ENCODE data around the gene TRIM29. TPM values are rescaled to one million over a fixed set of nuclear protein-coding genes. Genes with fewer than 3 reads are reported as not detected.

TRIM29 gene
- total RNA-seq, 1 donor from 2014 or later: not detected

GRCh38 chr11:120096369-120097191 is 41.3 kb downstream of the TRIM29 start:
- peaks cover 11% of the 10 kb centered on the region for H3K27me3 Mint-ChIP-seq (ENCODE audit: unreplicated experiment)
- H3K9me3 Mint-ChIP-seq (ENCODE audit: unreplicated experiment): no peaks in the 10 kb centered on the region
- H3K4me3 Mint-ChIP-seq (ENCODE audit: unreplicated experiment): no peak overlapping the region
- no peak for DNase-seq (ENCODE audit: low spot score)
- no peak overlapping the region for H3K27ac Mint-ChIP-seq (ENCODE audit: unreplicated experiment)
- no peaks in the 10 kb centered on the region for H3K36me3 Mint-ChIP-seq (ENCODE audit: low read depth, unreplicated experiment)
- TF ChIP-seq, protein P1, sequence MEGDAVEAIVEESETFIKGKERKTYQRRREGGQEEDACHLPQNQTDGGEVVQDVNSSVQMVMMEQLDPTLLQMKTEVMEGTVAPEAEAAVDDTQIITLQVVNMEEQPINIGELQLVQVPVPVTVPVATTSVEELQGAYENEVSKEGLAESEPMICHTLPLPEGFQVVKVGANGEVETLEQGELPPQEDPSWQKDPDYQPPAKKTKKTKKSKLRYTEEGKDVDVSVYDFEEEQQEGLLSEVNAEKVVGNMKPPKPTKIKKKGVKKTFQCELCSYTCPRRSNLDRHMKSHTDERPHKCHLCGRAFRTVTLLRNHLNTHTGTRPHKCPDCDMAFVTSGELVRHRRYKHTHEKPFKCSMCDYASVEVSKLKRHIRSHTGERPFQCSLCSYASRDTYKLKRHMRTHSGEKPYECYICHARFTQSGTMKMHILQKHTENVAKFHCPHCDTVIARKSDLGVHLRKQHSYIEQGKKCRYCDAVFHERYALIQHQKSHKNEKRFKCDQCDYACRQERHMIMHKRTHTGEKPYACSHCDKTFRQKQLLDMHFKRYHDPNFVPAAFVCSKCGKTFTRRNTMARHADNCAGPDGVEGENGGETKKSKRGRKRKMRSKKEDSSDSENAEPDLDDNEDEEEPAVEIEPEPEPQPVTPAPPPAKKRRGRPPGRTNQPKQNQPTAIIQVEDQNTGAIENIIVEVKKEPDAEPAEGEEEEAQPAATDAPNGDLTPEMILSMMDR (IDR thresholded peaks at IDR 0.05; ENCODE audit: unreplicated experiment): no peak
- no peaks in the 10 kb centered on the region for H3K4me1 Mint-ChIP-seq (ENCODE audit: unreplicated experiment)

DNA sequence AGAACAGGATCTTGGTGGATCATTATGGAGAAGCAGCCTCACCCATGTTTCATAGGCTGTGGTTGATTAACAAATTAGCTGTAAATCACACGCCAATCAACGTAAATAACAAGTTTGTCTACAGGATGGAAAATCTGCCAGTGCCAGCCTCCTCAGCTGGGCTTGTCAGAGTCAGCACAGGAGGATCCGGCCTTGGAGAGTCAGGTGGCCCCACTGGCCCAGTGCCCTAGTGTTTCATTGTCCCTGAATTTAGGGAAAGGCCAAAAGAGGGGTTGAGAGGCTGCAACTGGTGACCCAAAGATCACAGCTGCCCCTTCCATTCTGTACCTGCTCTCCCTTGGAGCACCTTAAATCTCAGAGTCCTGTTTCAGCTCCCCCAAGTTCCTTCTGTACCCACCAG is 42.4 kb downstream of the TRIM29 start:
- H3K4me3 Mint-ChIP-seq (ENCODE audit: unreplicated experiment): no peak overlapping the region
- no peaks in the 10 kb centered on the region for H3K36me3 Mint-ChIP-seq (ENCODE audit: low read depth, unreplicated experiment)
- no peaks in the 10 kb centered on the region for H3K4me1 Mint-ChIP-seq (ENCODE audit: unreplicated experiment)
- H3K27ac Mint-ChIP-seq (ENCODE audit: unreplicated experiment): no peak overlapping the region
- H3K27me3 Mint-ChIP-seq (ENCODE audit: unreplicated experiment): peaks cover 11% of the 10 kb centered on the region
- no peak for DNase-seq (ENCODE audit: low spot score)
- H3K9me3 Mint-ChIP-seq (ENCODE audit: unreplicated experiment): no peaks in the 10 kb centered on the region
- TF ChIP-seq, protein P1 (IDR thresholded peaks at IDR 0.05; ENCODE audit: unreplicated experiment): no peak

- Mint-ChIP-seq H3K4me3 (ENCODE audit: unreplicated experiment) (no peak overlapping the region), H3K27me3 (ENCODE audit: unreplicated experiment) (peaks cover 7% of the 10 kb centered on the region), H3K36me3 (ENCODE audit: low read depth, unreplicated experiment) (no peaks in the 10 kb centered on the region), H3K9me3 (ENCODE audit: unreplicated experiment) (no peaks in the 10 kb centered on the region), H3K27ac (ENCODE audit: unreplicated experiment) (no peak overlapping the region), H3K4me1 (ENCODE audit: unreplicated experiment) (no peaks in the 10 kb centered on the region)
- TF ChIP-seq, protein P1 (IDR thresholded peaks at IDR 0.05; ENCODE audit: unreplicated experiment): no peak
- DNase-seq (ENCODE audit: low spot score): no peak
Observed at GRCh38 chr11:120091701-120092100, 46.2 kb downstream of the TRIM29 start.

DNA sequence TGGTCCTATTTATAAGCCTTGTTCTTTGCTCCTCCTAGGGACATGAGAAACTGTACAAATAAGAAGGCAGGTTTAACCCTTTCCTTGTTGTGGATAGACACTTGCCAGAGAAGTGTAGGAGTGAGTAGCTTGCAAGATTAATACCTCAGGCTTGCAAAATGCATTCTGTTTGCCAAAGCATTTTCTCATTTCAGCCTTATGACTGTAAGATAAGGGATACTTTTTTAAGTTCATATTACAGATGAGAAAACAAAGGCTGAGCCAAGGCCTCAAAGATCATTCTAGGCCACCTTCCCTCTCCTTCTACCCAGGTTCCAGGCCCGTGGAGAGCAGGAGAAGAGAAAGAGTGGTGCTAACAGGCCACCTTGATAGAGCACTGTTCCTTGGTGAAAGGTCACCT is 46.8 kb downstream of the TRIM29 start:
- DNase-seq (ENCODE audit: low spot score): no peak
- no peaks in the 10 kb centered on the region for H3K9me3 Mint-ChIP-seq (ENCODE audit: unreplicated experiment)
- H3K27me3 Mint-ChIP-seq (ENCODE audit: unreplicated experiment): peaks cover 7% of the 10 kb centered on the region

DNA sequence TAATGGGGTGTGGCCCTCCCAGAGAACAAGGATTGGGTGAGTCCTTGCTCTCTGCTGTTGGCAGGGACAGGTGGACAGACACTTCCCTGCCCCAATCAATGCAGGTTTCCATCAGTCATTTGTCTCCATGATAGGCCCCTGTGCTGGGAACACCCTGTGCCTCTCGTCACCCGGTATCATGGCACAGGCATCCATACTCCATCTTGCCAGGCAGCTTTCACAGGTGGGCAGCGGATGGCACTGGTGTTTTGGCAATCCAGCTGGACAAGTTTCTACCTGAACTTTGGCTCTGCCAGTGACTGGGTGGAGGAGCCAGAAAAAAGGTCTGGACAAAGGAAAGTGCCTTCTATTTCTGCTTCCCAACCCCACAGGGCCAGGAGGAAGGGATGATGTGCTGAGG is 47.5 kb downstream of the TRIM29 start:
- peaks cover 11% of the 10 kb centered on the region for H3K27me3 Mint-ChIP-seq (ENCODE audit: unreplicated experiment)
- no peak overlapping the region for H3K4me3 Mint-ChIP-seq (ENCODE audit: unreplicated experiment)
- no peak overlapping the region for H3K27ac Mint-ChIP-seq (ENCODE audit: unreplicated experiment)
- TF ChIP-seq, protein P1 (IDR thresholded peaks at IDR 0.05; ENCODE audit: unreplicated experiment): no peak
- no peaks in the 10 kb centered on the region for H3K4me1 Mint-ChIP-seq (ENCODE audit: unreplicated experiment)
- H3K9me3 Mint-ChIP-seq (ENCODE audit: unreplicated experiment): peaks cover 5% of the 10 kb centered on the region
- peaks cover 6% of the 10 kb centered on the region for H3K36me3 Mint-ChIP-seq (ENCODE audit: low read depth, unreplicated experiment)
- no peak for DNase-seq (ENCODE audit: low spot score)

More for the DNA sequence above, 46.8 kb downstream of the TRIM29 start:
- Mint-ChIP-seq H3K27ac (ENCODE audit: unreplicated experiment) (no peak overlapping the region), H3K4me1 (ENCODE audit: unreplicated experiment) (no peaks in the 10 kb centered on the region), H3K4me3 (ENCODE audit: unreplicated experiment) (no peak overlapping the region), H3K36me3 (ENCODE audit: low read depth, unreplicated experiment) (no peaks in the 10 kb centered on the region)
- TF ChIP-seq, protein P1 (IDR thresholded peaks at IDR 0.05; ENCODE audit: unreplicated experiment): no peak

Measured in endothelial cell (in vitro differentiated cells).